Dendritic cell treated with granulocyte-macrophage colony-stimulating factor and Interleukin-4, amounts not matched to agents 40 ng/mL and 50 ng/mL, for 4 days (primary cell): ENCODE results near the gene CD48.

Experiments
- H3K27ac Mint-ChIP-seq: one replicate; pipeline ENCODE4 v1.8.0; 2022; ENCODE audit warnings: mild to moderate bottlenecking, mixed read lengths
- H3K27me3 Mint-ChIP-seq: one replicate; pipeline ENCODE4 v1.8.0; 2022; ENCODE audit warnings: mild to moderate bottlenecking, mixed read lengths
- H3K36me3 Mint-ChIP-seq: one replicate; pipeline ENCODE4 v1.8.0; 2022; ENCODE audit warnings: low read depth, mixed read lengths
- H3K4me1 Mint-ChIP-seq: one replicate; pipeline ENCODE4 v1.8.0; 2022; ENCODE audit warnings: low read depth, mixed read lengths
- H3K4me3 Mint-ChIP-seq: one replicate; pipeline ENCODE4 v1.8.0; 2022; ENCODE audit warnings: mild to moderate bottlenecking, moderate library complexity, mixed read lengths
- H3K9me3 Mint-ChIP-seq: one replicate; pipeline ENCODE4 v1.8.0; 2022; ENCODE audit warnings: mixed read lengths
- intact Hi-C: fragments of 100-400 bp; cut with micrococcal nuclease; formaldehyde crosslinking; loops from one replicate; pipeline ENCODE4 v1.15.0; 2022

Gene CD48

GRCh38 chr1:160671603-160672517 lies 39.8 kb downstream of the CD48 start:
- Mint-ChIP-seq H3K36me3 (peaks cover 41% of the 10 kb centered on the region), H3K4me1 (peaks cover 30% of the 10 kb centered on the region), H3K27me3 (no peaks in the 10 kb centered on the region), H3K9me3 (peaks cover 14% of the 10 kb centered on the region), H3K4me3 (no peak overlapping the region), H3K27ac (no peak overlapping the region)
- intact Hi-C loops, result loop anchor here (2.0 kb wide), 1 partner anchor 243 kb away; no protein-coding TSS in a partner anchor

- peak overlapping the region; percentile 16 for H3K27ac Mint-ChIP-seq
- H3K9me3 Mint-ChIP-seq, result peaks cover 14% of the 10 kb centered on the region
- no peaks in the 10 kb centered on the region for H3K27me3 Mint-ChIP-seq
- H3K36me3 Mint-ChIP-seq, result peaks cover 31% of the 10 kb centered on the region
- intact Hi-C loops, result no loop called here
- no peak overlapping the region for H3K4me3 Mint-ChIP-seq
- H3K4me1 Mint-ChIP-seq, result peaks cover 36% of the 10 kb centered on the region
Observed at GRCh38 chr1:160670701-160671100, 40.9 kb downstream of the CD48 start.

DNA sequence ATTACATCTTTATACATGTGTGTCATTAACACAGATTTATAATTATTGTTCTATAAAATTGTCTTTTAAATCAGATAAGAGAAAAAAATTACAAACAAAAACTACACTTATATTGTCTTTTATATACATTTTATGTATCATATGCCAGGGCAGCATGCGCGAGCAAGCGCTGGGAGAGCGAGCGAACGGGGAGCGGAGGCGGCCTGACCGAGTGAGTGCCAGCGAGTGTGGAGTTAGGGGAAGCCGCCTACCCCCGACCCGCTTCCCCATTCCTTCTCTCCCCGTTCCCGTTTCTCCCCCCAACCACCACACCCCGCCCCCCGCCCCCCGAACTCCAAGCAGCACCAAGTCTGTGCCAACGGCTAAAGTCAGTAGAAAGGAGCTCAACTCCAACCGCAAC lies 41.8 kb downstream of the CD48 start:
- no peaks in the 10 kb centered on the region for H3K27me3 Mint-ChIP-seq
- H3K4me3 Mint-ChIP-seq, result no peak overlapping the region
- peaks cover 31% of the 10 kb centered on the region for H3K36me3 Mint-ChIP-seq
- H3K27ac Mint-ChIP-seq, result no peak overlapping the region
- intact Hi-C loops, result loop anchor here (5.0 kb wide), 1 partner anchor 38 kb away; no protein-coding TSS in a partner anchor
- H3K9me3 Mint-ChIP-seq, result peaks cover 14% of the 10 kb centered on the region
- peaks cover 43% of the 10 kb centered on the region for H3K4me1 Mint-ChIP-seq

DNA sequence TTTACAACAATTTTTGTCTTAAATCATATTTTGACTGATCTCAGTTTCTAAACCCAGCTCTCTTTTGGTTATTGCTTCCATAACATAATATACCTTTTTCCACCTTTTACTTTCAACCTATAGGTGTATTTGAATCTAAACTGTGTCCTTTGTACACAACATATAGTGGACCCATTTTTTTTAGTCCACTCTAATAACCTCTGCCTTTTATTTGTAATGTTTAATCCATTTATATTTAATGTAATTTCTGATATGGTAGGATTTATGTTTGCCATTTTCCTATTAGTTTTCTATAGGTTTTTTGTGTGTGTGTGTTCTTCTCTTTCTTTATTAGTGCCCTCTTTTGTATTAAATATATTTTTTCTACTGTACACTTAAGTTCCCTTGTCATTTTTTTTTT lies 42.3 kb downstream of the CD48 start:
- Mint-ChIP-seq H3K4me1 (peaks cover 47% of the 10 kb centered on the region), H3K4me3 (no peak overlapping the region), H3K27me3 (no peaks in the 10 kb centered on the region), H3K36me3 (peaks cover 31% of the 10 kb centered on the region), H3K27ac (no peak overlapping the region), H3K9me3 (peaks cover 14% of the 10 kb centered on the region)
- intact Hi-C loops, result loop anchor here (5.0 kb wide), 1 partner anchor 37 kb away; no protein-coding TSS in a partner anchor

DNA sequence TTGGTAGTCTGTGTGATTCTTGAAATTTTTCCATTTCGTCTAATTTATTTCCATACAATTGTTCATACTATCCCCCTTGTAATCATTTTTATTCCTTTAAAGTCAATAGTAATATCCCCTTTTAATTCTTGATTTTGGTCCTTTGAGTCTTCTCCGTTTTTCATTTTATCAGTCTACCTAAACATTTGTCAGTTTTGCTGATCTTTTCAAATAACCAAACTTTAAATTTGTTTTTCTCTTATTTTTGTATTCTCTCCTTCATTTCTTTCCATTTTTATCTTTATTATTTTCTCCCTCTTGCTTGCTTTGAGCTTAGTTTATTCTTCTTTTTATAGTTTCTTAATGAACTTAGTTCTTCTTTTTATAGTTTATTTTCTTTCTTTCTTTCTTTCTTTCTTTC lies 43.7 kb downstream of the CD48 start:
- intact Hi-C loops, result loop anchor here (5.0 kb wide), 1 partner anchor 36 kb away; no protein-coding TSS in a partner anchor
- peaks cover 14% of the 10 kb centered on the region for H3K9me3 Mint-ChIP-seq
- peaks cover 38% of the 10 kb centered on the region for H3K36me3 Mint-ChIP-seq
- H3K27ac Mint-ChIP-seq, result peak overlapping the region; percentile 78
- no peaks in the 10 kb centered on the region for H3K27me3 Mint-ChIP-seq
- H3K4me3 Mint-ChIP-seq, result no peak overlapping the region
- peaks cover 61% of the 10 kb centered on the region for H3K4me1 Mint-ChIP-seq

DNA sequence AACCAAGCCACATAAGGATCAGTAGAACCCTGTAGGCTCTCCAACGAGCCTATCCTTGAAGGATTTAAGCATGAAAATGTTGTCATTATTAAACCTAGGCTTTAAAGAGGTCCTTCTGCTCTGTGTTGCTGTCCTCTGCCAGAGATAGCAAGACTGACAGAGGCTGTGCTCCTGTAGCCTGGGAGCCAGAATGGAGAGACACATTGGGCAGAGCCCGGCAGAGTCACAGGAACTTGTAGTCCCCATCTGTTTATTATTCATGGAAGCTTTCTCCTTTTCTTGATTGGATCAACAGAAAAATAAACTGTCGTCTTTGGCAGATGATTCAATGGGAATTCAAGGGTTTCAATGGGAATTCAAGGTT lies 45.6 kb downstream of the CD48 start:
- H3K27me3 Mint-ChIP-seq, result no peaks in the 10 kb centered on the region
- H3K27ac Mint-ChIP-seq, result peak overlapping the region; percentile 78
- peaks cover 14% of the 10 kb centered on the region for H3K9me3 Mint-ChIP-seq
- peaks cover 38% of the 10 kb centered on the region for H3K36me3 Mint-ChIP-seq
- intact Hi-C loops, result loop anchor here (5.0 kb wide), 1 partner anchor 34 kb away; no protein-coding TSS in a partner anchor
- peaks cover 71% of the 10 kb centered on the region for H3K4me1 Mint-ChIP-seq
- peak overlapping the region; percentile 41 for H3K4me3 Mint-ChIP-seq

DNA sequence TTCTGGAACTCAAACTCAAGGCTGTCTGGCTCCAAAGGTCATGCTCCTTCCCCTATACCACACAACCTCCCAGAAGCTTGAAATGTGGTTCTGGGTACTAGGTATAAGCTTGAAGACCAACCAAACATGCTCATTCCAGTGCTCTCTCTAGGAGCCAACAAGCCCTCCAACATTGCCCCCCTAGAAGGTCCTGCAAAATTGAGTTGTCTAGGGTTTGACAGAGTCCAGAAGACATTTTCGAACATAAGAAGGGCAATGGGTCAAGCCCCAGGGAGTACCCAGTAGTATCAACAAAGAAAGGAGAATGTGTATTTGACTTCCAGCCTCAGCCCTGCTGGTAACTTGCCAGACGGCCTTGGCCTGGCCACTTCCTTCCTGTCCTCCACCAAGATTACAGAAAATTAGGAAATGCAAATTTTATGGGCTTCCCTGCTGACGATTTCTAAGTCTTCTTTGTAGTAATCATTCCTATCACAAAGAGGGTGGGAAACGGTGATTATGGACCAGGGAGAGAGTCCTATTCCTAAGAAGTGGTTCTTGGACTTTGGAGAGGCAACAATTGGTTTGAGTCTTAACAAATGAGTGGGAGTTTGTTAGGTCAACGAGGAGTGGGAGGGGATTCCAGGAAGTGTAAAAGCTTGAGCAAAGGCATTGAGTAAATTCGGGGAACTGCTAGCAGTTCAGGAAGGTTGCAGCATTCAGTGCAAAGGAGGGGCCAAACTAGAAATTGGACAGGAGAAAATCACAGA lies 46.1 kb downstream of the CD48 start:
- H3K4me3 Mint-ChIP-seq, result peak overlapping the region; percentile 50
- peaks cover 32% of the 10 kb centered on the region for H3K36me3 Mint-ChIP-seq
- H3K27me3 Mint-ChIP-seq, result no peaks in the 10 kb centered on the region
- intact Hi-C loops, result loop anchor here (1.0 to 5.0 kb wide), 2 partner anchors 8 to 33 kb away; no protein-coding TSS in a partner anchor
- peaks cover 66% of the 10 kb centered on the region for H3K4me1 Mint-ChIP-seq
- peak overlapping the region; percentile 78 for H3K27ac Mint-ChIP-seq
- H3K9me3 Mint-ChIP-seq, result peaks cover 14% of the 10 kb centered on the region

- intact Hi-C loops, result loop anchor here (1.0 to 5.0 kb wide), 2 partner anchors 9 to 32 kb away; no protein-coding TSS in a partner anchor
- H3K4me3 Mint-ChIP-seq, result no peak overlapping the region
- peaks cover 13% of the 10 kb centered on the region for H3K9me3 Mint-ChIP-seq
- H3K4me1 Mint-ChIP-seq, result peaks cover 65% of the 10 kb centered on the region
- peaks cover 32% of the 10 kb centered on the region for H3K36me3 Mint-ChIP-seq
- H3K27me3 Mint-ChIP-seq, result no peaks in the 10 kb centered on the region
- peak overlapping the region; percentile 78 for H3K27ac Mint-ChIP-seq
Observed at GRCh38 chr1:160664573-160665051, 47.0 kb downstream of the CD48 start.

GRCh38 chr1:160662910-160663309 lies 48.7 kb downstream of the CD48 start:
- intact Hi-C loops, result no loop called here
- no peak overlapping the region for H3K4me3 Mint-ChIP-seq
- H3K36me3 Mint-ChIP-seq, result peaks cover 30% of the 10 kb centered on the region
- H3K4me1 Mint-ChIP-seq, result peaks cover 75% of the 10 kb centered on the region
- no peak overlapping the region for H3K27ac Mint-ChIP-seq
- H3K9me3 Mint-ChIP-seq, result peaks cover 11% of the 10 kb centered on the region
- no peaks in the 10 kb centered on the region for H3K27me3 Mint-ChIP-seq

GRCh38 chr1:160659566-160659965 lies 52.1 kb downstream of the CD48 start:
- Mint-ChIP-seq H3K4me1 (peaks cover 59% of the 10 kb centered on the region), H3K27me3 (no peaks in the 10 kb centered on the region), H3K27ac (no peak overlapping the region), H3K4me3 (no peak overlapping the region), H3K9me3 (peaks cover 11% of the 10 kb centered on the region), H3K36me3 (peaks cover 34% of the 10 kb centered on the region)
- intact Hi-C loops, result no loop called here

GRCh38 chr1:160658814-160659193 lies 52.8 kb downstream of the CD48 start:
- intact Hi-C loops, result no loop called here
- H3K36me3 Mint-ChIP-seq, result peaks cover 31% of the 10 kb centered on the region
- no peak overlapping the region for H3K4me3 Mint-ChIP-seq
- H3K4me1 Mint-ChIP-seq, result peaks cover 60% of the 10 kb centered on the region
- H3K9me3 Mint-ChIP-seq, result peaks cover 11% of the 10 kb centered on the region
- H3K27ac Mint-ChIP-seq, result no peak overlapping the region
- H3K27me3 Mint-ChIP-seq, result no peaks in the 10 kb centered on the region

DNA sequence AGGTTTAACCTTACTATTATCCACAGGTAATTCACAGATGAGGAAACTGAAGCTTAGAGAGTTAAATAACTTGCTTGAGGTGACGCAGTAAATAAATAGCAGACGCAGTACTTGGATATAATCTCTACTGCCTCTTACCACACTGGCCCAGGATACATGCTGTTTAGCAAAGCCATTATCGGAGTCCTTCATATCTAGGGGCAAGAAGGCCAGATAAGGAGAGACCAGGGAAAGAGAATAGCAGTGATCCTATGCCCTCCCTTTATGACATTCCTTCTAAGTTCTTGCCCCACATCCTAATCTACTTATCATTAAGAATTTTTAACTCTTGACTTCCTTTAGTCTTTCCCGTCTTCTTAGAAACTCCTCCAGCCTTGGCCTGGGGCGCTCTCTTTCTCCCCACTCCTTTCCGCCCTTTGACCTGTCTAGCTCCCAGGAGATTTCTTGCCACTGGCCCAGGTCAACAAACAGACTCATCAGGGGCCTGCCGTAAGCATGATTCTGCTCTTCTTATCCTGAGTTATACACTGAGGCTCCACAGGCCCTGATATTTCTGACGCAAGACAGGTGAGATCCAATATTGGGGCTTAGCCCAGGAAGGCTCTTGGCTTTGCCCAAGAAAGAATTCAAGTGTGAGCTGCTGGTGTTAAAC lies 53.3 kb downstream of the CD48 start:
- peaks cover 11% of the 10 kb centered on the region for H3K9me3 Mint-ChIP-seq
- H3K27ac Mint-ChIP-seq, result no peak overlapping the region
- H3K4me1 Mint-ChIP-seq, result peaks cover 60% of the 10 kb centered on the region
- H3K4me3 Mint-ChIP-seq, result no peak overlapping the region
- peaks cover 32% of the 10 kb centered on the region for H3K36me3 Mint-ChIP-seq
- intact Hi-C loops, result no loop called here
- H3K27me3 Mint-ChIP-seq, result no peaks in the 10 kb centered on the region

GRCh38 chr1:160657250-160657781 lies 54.3 kb downstream of the CD48 start:
- no peaks in the 10 kb centered on the region for H3K27me3 Mint-ChIP-seq
- no peak overlapping the region for H3K4me3 Mint-ChIP-seq
- H3K36me3 Mint-ChIP-seq, result peaks cover 42% of the 10 kb centered on the region
- intact Hi-C loops, result no loop called here
- peaks cover 59% of the 10 kb centered on the region for H3K4me1 Mint-ChIP-seq
- peaks cover 11% of the 10 kb centered on the region for H3K9me3 Mint-ChIP-seq
- no peak overlapping the region for H3K27ac Mint-ChIP-seq
